HG03108 (cell line): ENCODE results near the gene SLC16A5.
"Not testable (repeated sequence)": the region's sequence is repeated elsewhere in the genome, so short reads cannot be mapped to it uniquely, and the experiment has no call there.

ENCODE experiments used
- ATAC-seq: cut with Tn5 transposase; IDR thresholded peaks from one replicate; pipeline ENCODE4 v1.9.1; 2021; ENCODE audit warnings: moderate library complexity; ENCODE audit not compliant: unreplicated experiment

The SLC16A5 gene, protein sequence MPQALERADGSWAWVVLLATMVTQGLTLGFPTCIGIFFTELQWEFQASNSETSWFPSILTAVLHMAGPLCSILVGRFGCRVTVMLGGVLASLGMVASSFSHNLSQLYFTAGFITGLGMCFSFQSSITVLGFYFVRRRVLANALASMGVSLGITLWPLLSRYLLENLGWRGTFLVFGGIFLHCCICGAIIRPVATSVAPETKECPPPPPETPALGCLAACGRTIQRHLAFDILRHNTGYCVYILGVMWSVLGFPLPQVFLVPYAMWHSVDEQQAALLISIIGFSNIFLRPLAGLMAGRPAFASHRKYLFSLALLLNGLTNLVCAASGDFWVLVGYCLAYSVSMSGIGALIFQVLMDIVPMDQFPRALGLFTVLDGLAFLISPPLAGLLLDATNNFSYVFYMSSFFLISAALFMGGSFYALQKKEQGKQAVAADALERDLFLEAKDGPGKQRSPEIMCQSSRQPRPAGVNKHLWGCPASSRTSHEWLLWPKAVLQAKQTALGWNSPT

GRCh38 chr17:75087558-75088453 is at the start of gene SLC16A5:
TSS of gene SLC16A5 (plus strand) at chr17:75087954. CDS start at chr17:75093637, 5,683 bp downstream.
- peak; percentile 52 for ATAC-seq

- no peak for ATAC-seq
These were observed 48.5 kb upstream of the SLC16A5 start for GRCh38 chr17:75039238-75039637.

DNA sequence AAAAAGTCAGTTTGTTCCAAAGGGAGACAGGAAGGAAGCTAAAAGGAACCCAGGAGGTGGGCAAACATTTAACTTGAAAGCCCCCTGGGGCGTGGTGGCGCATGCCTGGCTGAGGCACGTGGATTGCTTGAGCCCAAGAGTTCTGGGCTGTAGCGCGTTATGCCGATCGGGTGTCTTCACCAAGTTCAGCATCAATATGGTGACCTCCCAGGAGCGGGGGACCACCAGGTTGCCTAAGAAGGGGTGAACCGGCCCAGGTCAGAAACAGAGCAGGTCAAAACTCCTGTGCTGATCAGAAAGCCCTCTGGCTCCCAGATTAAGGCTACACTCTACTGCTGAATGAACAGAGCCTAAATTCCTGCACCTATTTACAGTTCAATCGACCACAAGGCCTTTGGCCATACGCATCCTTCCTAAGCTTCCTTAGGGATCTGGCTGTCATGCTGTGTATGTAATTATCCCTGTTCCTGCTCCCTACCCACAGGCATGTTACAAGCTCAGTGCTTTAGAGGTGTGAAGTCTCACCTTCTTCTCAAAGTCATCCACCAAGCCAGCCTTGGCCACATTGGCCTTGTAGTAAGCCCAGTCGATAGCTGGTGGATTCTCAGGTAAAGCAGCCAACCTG is 46.0 kb upstream of the SLC16A5 start:
- no peak for ATAC-seq

- ATAC-seq = not testable (repeated sequence)
These were observed 44.0 kb upstream of the SLC16A5 start for GRCh38 chr17:75043789-75044188.

DNA sequence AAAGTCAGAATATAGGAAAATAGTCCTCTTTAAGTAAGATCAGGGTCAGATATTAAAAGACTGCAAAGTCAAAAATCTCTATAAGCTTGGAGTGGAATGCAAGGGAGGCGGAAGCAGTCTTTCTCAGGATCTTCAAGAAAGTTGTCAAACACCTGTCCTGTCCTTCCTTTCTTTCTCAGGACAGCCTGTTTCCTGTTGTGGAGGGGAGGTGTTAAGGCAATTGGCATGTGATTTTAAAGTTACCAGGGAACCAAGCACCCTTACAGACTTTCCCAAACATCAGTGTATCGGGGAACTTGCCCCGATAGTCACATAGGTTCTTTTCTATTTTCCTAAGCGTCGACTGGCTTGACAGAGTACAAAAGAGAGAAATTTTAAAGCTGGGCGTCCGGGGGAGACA is 43.0 kb upstream of the SLC16A5 start:
- no peak for ATAC-seq

DNA sequence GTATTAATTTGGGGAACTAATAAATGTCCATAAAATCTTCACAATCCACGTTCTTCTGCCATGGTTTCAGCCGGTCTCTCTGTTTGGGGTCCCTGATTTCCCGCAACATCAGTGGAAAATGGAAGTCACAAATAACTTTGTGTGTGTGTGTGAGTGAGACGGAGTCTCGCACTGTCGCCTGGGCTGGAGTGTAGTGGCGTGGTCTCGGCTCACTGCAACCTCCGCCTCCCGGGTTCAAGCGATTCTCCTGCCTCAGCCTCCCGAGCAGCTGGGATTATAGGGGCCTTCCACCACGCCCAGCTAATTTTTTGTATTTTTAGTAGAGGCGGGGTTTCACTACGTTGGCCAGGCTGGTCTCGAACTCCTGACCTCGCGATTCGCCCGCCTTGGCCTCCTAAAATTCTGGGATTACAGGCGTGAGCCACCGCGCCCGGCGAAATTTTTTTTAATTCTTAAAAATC is 41.8 kb upstream of the SLC16A5 start:
- not testable (repeated sequence) for ATAC-seq

- peak; percentile 92 for ATAC-seq
These were observed 41.1 kb upstream of the SLC16A5 start, which contains the start of the genes ATP5PD and KCTD2 for GRCh38 chr17:75046407-75047289. TSS of gene ATP5PD (minus strand) at chr17:75046969. CDS start at chr17:75042650, 4,319 bp downstream. TSS of gene KCTD2 (plus strand) at chr17:75047225. CDS start at chr17:75047251, 26 bp downstream.

GRCh38 chr17:75047398-75048098 is 40.2 kb upstream of the SLC16A5 start:
- peak; percentile 8 for ATAC-seq

GRCh38 chr17:75048249-75048878 is 39.4 kb upstream of the SLC16A5 start:
- ATAC-seq = no peak

- ATAC-seq = no peak
These were observed 38.7 kb upstream of the SLC16A5 start for GRCh38 chr17:75049057-75049456.

DNA sequence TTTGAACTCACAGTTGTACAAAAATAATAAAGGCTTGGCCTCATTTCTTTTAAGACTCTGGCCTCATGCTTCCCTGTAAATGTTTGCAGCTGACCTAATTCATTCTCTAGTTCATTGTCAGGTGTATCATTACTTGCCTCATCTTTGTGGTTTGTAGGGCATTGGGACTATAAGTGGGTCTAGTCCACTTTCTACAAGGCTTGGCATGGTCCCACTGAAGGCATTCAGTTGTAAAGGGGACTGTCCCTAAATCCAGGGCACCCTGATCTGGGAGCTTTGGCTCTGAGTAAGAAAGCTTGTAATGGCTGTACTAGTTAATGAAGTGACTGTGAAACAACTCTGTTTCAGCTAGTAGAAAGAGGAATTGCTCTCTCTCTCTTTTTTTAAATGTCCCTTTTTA is 38.0 kb upstream of the SLC16A5 start:
- ATAC-seq = no peak

GRCh38 chr17:75051941-75052340 is 35.8 kb upstream of the SLC16A5 start:
- ATAC-seq = no peak

DNA sequence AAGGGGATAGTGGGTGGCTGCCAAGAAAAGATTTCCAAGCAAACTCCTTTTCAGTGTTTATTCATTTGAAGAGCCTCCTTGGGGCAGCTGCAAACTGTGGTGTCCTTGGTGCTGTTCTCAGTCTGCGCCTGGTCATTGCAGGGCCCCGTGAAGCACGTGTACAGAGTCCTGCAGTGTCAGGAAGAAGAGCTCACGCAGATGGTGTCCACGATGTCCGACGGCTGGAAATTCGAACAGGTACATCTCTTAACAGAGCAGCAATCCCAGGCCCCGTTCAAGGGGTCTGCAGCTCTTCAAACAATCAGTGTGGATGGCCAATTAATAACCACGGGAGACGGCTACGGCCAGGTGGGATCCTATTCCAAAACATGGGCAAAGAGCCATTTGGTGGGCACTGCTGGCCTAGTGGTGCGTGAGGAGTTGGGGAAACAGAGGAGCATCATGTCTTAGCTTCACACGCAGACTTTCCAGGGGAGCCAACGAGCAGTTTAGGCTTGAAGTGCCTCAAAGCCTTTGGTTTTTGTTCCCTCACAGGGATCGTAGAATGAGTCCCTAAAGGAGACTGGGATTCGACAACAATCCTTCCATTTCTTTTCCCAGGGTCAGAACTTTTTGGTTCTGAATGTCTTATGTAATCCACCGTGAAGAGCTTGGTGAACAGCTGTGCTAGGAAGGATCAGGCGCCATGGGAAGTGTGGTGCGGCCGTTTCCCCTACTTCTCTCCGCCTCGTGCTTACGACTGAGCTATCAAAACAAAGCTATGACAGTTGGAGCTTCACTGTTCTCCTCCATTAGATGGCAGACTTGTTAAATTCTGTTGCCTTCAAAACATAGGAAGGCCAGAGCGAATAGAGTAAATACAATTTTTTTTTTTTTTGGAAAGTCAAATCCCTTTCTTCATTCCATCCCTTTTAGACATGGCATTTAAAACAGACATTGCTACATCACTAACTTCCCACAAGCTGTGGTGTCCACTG is 28.1 kb upstream of the SLC16A5 start:
- ATAC-seq = no peak

DNA sequence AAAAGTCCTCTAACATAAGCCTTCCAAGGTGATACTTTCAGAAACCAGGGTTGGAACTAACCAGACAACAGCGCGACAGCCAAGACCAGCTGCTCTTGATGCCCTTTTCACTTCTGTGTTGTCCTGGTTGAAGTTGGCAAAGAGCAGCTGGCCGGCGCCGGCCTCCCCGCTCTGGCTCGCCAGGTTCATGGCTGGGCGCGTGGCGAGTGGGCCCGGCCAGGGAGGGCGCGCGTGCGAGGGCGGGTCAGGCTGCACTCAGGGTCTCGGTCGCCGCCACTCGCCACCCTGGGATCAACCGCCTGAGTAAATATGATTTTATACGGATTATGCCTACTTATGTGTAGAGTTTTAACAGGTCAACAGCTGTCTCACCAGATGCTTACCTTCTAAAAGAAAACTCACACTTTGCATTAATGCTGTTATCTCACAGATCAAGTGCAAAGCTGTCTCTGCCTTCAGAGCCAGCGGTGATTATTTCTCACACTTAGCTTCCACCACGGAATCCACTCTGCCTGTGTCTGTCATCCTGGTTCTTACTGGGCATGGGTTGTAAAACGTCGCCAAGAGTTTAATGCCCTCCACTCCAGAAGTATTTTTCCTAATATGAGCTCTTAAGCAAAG is 27.2 kb upstream of the SLC16A5 start:
- ATAC-seq = no peak

DNA sequence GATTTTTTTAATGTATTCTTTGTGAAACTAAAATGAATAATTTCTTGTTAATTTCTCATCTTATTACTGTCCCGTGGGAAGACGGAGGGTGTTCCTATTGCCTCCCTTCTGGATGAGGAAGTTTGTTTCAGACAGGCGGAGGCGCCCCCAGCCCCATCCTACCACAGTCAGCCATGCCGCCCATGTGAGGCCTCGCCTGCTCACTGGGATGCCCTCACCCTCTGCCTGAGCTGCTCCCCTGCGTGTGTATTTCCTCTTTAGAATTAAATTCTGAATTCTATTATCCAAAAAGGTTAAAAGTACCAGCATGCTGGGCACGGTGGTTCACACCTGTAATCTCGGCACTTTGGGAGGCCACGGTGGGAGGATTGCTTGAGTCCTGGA is 26.7 kb upstream of the SLC16A5 start:
- no peak for ATAC-seq

GRCh38 chr17:75061618-75062017 is 26.1 kb upstream of the SLC16A5 start:
- ATAC-seq = no peak

DNA sequence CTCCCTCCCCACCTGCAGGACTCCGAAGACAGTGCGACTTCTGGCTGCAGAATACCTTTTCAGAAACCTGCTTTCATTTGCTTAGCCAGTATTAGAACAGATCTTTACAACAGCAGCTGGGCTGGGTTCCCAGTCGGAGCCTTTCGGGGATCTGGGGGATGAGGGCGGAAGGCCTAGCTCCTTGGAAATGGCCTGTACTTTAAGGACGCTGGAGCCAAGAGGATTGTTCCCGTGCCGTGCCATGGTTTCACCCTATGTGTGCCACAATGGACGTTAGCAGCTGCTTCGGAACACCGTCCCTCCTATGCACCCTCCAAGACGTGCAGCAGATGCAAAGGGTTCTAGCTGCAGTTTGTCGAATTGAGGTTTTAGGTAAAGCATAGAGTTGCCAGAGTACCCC is 24.6 kb upstream of the SLC16A5 start:
- ATAC-seq = no peak
